GM12875 (cell line): ENCODE measurements around the gene VWA8.
"Not testable (repeated sequence)": the region's sequence is repeated elsewhere in the genome, so short reads cannot be mapped to it uniquely, and the experiment has no call there.

Experiments
- H3K4me3 ChIP-seq: one replicate; pipeline ENCODE4 v1.5.1; 2011; ENCODE audit warnings: low read depth, low read length, control low read depth
- TF ChIP-seq, protein P1 (sequence below): IDR thresholded peaks from 2 replicates; pipeline ENCODE4 v1.5.1; 2011; ENCODE audit warnings: low read depth, mild to moderate bottlenecking, control low read depth, inconsistent platforms, low read length, moderate library complexity, borderline replicate concordance; ENCODE audit not compliant: insufficient read depth

VWA8 gene

DNA sequence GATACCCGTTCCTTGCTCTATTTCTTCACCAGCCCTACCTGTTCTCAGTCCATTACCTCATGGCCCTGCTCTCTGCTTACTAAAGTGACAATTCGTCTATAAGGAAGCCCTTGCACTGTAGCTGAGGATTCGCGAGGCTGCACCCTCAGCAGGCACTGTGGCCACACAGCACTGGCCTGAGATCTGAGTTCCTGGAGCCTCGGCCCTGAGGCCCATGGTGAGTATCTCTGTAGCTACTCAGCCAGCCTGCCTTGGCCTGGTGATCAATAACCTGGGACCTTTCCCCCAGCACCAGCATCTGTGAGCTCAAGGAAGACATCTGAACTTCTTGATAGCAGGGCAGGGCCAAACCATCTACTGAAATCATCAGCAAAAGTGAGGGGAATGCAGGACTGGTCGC lies 412.9 kb downstream of the VWA8 start:
- no peak overlapping the region for H3K4me3 ChIP-seq
- TF ChIP-seq, protein P1, sequence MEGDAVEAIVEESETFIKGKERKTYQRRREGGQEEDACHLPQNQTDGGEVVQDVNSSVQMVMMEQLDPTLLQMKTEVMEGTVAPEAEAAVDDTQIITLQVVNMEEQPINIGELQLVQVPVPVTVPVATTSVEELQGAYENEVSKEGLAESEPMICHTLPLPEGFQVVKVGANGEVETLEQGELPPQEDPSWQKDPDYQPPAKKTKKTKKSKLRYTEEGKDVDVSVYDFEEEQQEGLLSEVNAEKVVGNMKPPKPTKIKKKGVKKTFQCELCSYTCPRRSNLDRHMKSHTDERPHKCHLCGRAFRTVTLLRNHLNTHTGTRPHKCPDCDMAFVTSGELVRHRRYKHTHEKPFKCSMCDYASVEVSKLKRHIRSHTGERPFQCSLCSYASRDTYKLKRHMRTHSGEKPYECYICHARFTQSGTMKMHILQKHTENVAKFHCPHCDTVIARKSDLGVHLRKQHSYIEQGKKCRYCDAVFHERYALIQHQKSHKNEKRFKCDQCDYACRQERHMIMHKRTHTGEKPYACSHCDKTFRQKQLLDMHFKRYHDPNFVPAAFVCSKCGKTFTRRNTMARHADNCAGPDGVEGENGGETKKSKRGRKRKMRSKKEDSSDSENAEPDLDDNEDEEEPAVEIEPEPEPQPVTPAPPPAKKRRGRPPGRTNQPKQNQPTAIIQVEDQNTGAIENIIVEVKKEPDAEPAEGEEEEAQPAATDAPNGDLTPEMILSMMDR, result no peak

DNA sequence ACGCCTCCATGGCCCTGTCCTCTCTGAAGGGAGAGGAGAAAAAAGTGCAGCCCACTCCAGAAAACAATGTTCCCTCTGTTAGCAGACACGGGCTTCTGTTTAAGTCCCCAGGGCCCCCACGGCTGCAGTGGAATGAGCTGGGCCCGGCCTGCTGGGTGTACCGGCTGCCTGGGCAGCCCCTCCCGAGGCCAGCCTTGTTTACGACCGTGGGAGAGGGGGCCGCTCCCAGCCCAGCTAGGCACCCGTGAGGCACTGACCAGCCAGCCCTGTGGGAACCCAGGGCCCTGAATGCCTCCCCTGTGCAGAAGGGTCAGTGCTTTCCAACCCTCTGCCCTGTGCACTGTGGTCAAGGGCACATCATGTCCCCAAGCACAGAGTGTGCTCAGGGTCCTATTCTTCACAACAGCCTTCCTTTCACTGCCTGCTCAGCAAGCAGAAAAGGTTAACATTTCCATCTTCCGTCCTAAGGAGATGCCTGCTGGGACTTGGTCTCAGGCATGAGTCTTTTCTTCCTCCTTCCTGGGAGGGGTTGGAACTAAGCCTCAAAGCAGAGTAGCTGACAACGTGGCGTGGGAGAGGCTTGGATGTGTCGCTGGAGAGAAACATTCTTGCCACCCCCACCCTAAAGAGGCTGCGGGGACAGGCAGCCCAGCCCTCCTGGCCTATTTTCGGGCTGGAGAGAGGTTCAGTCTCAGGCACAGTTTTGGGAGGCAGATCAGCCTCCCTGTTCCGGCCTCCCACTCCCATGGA lies 413.5 kb downstream of the VWA8 start:
- H3K4me3 ChIP-seq, result no peak overlapping the region
- TF ChIP-seq, protein P1, result no peak

DNA sequence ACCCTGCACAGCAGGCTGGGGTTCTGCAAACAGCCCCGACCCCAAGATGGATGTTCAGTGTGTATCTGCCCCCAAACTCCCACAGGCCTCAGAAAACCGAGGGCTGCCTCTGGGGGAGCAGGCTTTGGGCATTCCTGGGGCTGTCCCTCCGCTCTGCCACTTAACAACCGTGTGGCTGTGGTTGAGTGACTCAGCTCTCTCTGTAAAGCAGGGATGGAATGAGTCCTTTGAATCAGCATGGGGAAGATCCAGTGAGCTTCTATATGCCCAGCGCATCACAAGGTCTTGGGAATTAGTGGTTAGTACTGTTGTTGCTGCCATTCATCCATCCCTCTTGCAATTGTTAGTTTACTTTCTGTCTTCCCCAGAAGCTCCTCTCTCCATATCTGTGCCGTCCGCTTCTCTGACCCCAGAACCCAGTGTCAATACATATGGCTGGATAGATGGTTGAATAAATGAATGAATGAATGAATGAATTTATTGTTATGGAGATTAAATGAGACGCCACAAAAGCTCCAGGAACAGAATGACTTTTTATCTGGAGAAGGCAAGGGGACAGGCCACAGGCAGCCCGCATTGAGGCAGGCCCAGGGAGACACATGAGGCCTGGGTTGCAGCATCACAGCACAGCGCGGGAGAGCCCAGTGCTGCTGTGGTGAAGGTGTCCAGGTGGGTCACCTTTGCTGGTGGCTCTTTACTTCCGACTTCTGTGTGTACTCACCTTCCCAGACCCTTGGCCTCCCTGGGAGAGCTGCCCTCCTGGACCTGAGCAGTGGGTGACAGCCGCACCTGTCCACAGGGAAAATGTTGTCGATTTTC lies 414.3 kb downstream of the VWA8 start:
- no peak overlapping the region for H3K4me3 ChIP-seq
- TF ChIP-seq, protein P1, result no peak

GRCh38 chr13:41545432-41545707 lies 415.5 kb downstream of the VWA8 start:
- H3K4me3 ChIP-seq, result no peak overlapping the region
- TF ChIP-seq, protein P1, result no peak

DNA sequence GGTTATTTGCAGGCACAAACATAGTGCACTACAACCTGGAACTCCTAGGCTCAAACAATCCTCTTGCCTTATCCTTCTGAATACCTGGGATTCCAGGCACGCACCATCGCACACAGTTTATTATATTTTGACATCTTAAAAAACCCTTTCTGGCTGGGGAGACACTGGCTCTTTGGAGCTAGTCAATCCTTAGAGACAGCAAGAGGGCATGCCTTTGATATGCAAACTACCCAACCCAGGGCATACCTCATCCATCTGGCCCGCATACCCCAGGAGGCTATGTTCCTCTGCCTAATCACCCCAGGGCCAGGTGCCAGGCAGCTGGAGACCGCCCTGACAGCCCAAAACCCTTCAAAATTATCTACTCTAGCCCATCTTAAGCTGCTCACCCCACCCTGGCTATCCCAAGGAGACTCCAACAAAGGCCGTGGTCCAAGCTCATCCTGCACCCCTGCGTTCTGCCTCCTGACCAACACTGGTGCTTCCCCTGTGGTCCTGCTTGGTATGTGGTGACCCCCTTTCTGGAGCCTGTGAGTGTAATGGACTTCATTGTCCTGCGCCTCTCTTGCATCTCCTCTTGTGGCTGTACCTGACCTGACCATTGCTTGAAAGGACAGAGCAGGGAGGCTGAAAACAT lies 417.1 kb downstream of the VWA8 start:
- H3K4me3 ChIP-seq, result no peak overlapping the region
- TF ChIP-seq, protein P1, result no peak

DNA sequence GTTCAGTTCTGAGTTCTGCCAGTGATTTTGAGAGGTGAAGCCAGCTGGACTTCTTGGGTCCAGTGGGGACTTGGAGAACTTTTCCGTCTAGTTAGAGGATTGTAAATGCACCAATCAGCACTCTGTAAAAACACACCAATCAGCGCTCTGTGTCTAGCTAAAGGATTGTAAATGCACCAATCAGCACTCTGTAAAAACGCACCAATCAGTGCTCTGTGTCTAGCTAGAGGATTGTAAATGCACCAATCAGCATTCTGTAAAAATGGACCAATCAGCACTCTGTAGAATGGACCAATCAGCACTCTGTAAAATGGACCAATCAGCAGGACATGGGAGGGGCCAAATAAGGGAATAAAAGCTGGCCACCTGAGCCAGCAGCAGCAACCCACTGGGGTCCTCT lies 418.1 kb downstream of the VWA8 start:
- H3K4me3 ChIP-seq, result not testable (repeated sequence)

- TF ChIP-seq, protein P1, result no peak
- no peak overlapping the region for H3K4me3 ChIP-seq
Observed at GRCh38 chr13:41542281-41542680, 418.6 kb downstream of the VWA8 start.
